HepG2 (cell line): ENCODE data around the gene HOXD9. TPM values are rescaled to one million over a fixed set of nuclear protein-coding genes. Genes with fewer than 3 reads are reported as not detected.

ENCODE experiments used
- ARHGAP35 ChIP-seq: sonication (generic); formaldehyde crosslinking; IDR thresholded peaks from 2 replicates; pipeline ENCODE4 v1.9.0; 2022; ENCODE audit warnings: mild to moderate bottlenecking, inconsistent platforms, moderate library complexity, missing genetic modification reagents, borderline replicate concordance
- ATF4 ChIP-seq, 2 experiments: fragments of 450-650 bp in 1 of 2; sonication (generic) in 1 of 2; formaldehyde crosslinking; IDR thresholded peaks; 2 replicates each; pipeline versions ENCODE4 v1.5.0 to v1.8.0; 2020 to 2022; ENCODE audit warnings: mild to moderate bottlenecking in 1 of 2, missing genetic modification reagents in 1 of 2
- GABPA ChIP-seq, 2 experiments: IDR thresholded peaks; 2 replicates each; pipeline ENCODE4 v1.6.1; 2011 to 2016; ENCODE audit warnings: low read depth in 2 of 2, low read length in 1 of 2, missing biosample characterization in 1 of 2, missing genetic modification characterization in 1 of 2
- GABPB1 ChIP-seq: IDR thresholded peaks from 2 replicates; pipeline ENCODE4 v1.6.1; 2016; ENCODE audit warnings: mild to moderate bottlenecking, missing genetic modification reagents, moderate library complexity, missing compliant biosample characterization
- HOXA9 ChIP-seq: sonication (generic); formaldehyde crosslinking; IDR thresholded peaks from 2 replicates; pipeline ENCODE4 v1.8.1; 2022; ENCODE audit warnings: missing genetic modification reagents, mild to moderate bottlenecking, moderate library complexity, borderline replicate concordance
- JUNB ChIP-seq: sonication (generic); formaldehyde crosslinking; IDR thresholded peaks from 2 replicates; pipeline ENCODE4 v1.8.0; 2022; ENCODE audit warnings: missing genetic modification reagents, mild to moderate bottlenecking, borderline replicate concordance
- LBX2 ChIP-seq: sonication (generic); formaldehyde crosslinking; IDR thresholded peaks from 2 replicates; pipeline ENCODE4 v1.5.0; 2020; ENCODE audit warnings: missing genetic modification reagents, mild to moderate bottlenecking, borderline replicate concordance
- NR2F2 ChIP-seq: IDR thresholded peaks from 2 replicates; pipeline ENCODE4 v1.6.1; 2012; ENCODE audit warnings: low read depth, inconsistent platforms, borderline replicate concordance
- SNRNP70 ChIP-seq: fragments of 200-400 bp; formaldehyde crosslinking; IDR thresholded peaks from 2 replicates; pipeline ENCODE4 v1.6.1; 2017; ENCODE audit warnings: mild to moderate bottlenecking, low read depth, low read length, moderate library complexity
- XRCC5 ChIP-seq: fragments of 200-400 bp; formaldehyde crosslinking; optimal IDR thresholded peaks from 2 replicates; pipeline ENCODE3; 2017; ENCODE audit warnings: mild to moderate bottlenecking, low read length
- ZBTB39 ChIP-seq: sonication (generic); formaldehyde crosslinking; IDR thresholded peaks from 2 replicates; pipeline ENCODE4 v1.5.0; 2020; ENCODE audit warnings: missing genetic modification reagents
- ZNF138 ChIP-seq: sonication (generic); formaldehyde crosslinking; IDR thresholded peaks from 2 replicates; pipeline ENCODE4 v1.5.0; 2020; ENCODE audit warnings: mild to moderate bottlenecking, low read depth, missing genetic modification reagents
- polyA plus RNA-seq, 8 experiments: library from polyadenylated mRNA; depleted of rRNA in 3 of 8; stranded (reverse) in 7 of 8; unstranded in 1 of 8; fragments of >200 nt; fragmentation: Illumina TruSeq in 4 of 8; extraction: Trizol in 4 of 8; gene quantifications; 2 replicates each; pipeline versions ENCODE4 v1.2.1 to v1.2.3, GENCODE V29; 2011 to 2016; ENCODE audit warnings: low read depth in 4 of 8, missing spikeins in 1 of 8, mixed read lengths in 1 of 8; ENCODE audit not compliant: insufficient read depth in 1 of 8
- total RNA-seq, 5 experiments: library from RNA; depleted of rRNA; stranded (reverse); fragments of >200 nt; fragmentation: Illumina TruSeq; extraction: Trizol; gene quantifications; 2 replicates each; pipeline ENCODE4 v1.2.3, GENCODE V29; 2016; ENCODE audit warnings: low read depth in 1 of 5
- TF ChIP-seq, protein P1 (sequence below): sonication (generic); formaldehyde crosslinking; IDR thresholded peaks from 2 replicates; pipeline ENCODE4 v1.5.1; 2020; ENCODE audit warnings: mild to moderate bottlenecking, moderate library complexity, missing genetic modification reagents
- TF ChIP-seq, protein P2 (sequence below): IDR thresholded peaks from 2 replicates; pipeline ENCODE4 v1.6.1; 2016; ENCODE audit warnings: control low read depth
- TF ChIP-seq, protein P3 (sequence below): sonication (generic); formaldehyde crosslinking; IDR thresholded peaks from 2 replicates; pipeline ENCODE4 v1.8.0; 2022; ENCODE audit warnings: mild to moderate bottlenecking, missing genetic modification reagents, moderate library complexity
- TF ChIP-seq, protein P4 (sequence below): sonication (generic); formaldehyde crosslinking; IDR thresholded peaks from 2 replicates; pipeline ENCODE4 v1.5.0; 2020; ENCODE audit warnings: mild to moderate bottlenecking, missing genetic modification reagents, moderate library complexity

Gene HOXD9
- total and polyA plus RNA-seq, 2 of the 13 experiments (the other 11 are each of a cell fraction or from before 2014, with no cell fraction given), result not detected

DNA sequence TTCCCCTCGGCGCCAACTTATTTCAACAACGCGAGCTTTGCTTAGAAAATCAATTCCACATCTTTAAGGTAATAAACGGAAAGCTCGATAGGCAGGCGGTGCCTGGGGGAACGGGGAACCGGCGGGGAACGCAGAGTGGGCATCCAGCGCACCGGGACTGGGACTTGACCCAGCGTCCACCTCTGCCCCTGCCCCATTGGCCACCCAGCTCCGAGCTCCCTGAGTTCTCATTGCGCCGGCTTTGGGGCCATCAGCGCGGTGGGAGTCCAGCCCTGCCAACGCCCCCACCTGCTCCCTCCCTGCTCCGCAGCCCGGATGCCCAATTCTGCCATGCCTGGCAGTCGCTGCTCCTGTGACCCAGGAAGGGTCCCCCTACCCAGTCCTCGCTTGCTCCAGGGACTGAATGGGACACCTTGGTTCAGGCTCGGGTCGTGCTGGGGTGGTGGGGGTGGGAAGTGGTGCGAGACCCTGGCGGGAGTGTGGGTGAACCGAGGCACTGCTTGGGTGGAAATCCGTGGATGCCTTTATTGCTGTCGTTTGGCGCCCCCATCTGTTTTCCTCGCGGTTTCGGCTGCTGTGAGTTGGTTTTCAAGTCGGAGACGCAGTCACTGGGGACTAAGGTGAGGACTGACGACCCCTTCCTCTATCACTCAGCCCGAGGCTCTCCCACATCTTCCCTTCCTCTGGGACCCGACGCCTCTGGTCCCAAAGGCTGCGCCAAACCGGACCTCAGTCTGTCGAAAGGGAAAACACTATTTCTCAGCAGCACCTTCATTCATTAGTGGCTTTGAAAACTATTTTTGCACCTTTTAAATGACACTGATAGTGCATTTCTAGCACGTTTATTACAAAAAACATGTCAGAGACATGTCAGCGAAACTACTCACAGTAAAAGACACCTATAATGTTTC, 36.4 kb upstream of the HOXD9 start (continued):
- TF ChIP-seq, protein P1, sequence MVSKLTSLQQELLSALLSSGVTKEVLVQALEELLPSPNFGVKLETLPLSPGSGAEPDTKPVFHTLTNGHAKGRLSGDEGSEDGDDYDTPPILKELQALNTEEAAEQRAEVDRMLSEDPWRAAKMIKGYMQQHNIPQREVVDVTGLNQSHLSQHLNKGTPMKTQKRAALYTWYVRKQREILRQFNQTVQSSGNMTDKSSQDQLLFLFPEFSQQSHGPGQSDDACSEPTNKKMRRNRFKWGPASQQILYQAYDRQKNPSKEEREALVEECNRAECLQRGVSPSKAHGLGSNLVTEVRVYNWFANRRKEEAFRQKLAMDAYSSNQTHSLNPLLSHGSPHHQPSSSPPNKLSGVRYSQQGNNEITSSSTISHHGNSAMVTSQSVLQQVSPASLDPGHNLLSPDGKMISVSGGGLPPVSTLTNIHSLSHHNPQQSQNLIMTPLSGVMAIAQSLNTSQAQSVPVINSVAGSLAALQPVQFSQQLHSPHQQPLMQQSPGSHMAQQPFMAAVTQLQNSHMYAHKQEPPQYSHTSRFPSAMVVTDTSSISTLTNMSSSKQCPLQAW (CRISPR knock-in tag), result peak; percentile 46; the same call in 1 of the 2 replicates
- TF ChIP-seq GABPB1 (CRISPR knock-in tag), result peak; percentile 14; the same call in 1 of the 2 replicates
- 0 out of 4 replicates have a peak, but pooled peaks of 1 of the 2 experiments have one; percentile 35 for TF ChIP-seq ATF4 (CRISPR knock-in tag; IDR thresholded peaks at IDR 0.05)
- TF ChIP-seq GABPA (IDR thresholded peaks at IDR 0.05; ENCODE audit: low read depth, low read length), result no peak
- TF ChIP-seq GABPA (CRISPR knock-in tag; IDR thresholded peaks at IDR 0.05; ENCODE audit: low read depth), result no peak
- TF ChIP-seq NR2F2, result no peak
- TF ChIP-seq, protein P2, sequence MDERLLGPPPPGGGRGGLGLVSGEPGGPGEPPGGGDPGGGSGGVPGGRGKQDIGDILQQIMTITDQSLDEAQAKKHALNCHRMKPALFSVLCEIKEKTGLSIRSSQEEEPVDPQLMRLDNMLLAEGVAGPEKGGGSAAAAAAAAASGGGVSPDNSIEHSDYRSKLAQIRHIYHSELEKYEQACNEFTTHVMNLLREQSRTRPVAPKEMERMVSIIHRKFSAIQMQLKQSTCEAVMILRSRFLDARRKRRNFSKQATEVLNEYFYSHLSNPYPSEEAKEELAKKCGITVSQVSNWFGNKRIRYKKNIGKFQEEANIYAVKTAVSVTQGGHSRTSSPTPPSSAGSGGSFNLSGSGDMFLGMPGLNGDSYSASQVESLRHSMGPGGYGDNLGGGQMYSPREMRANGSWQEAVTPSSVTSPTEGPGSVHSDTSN (CRISPR knock-in tag), result 0 out of 2 replicates have a peak, but pooled peaks have one; percentile 19
- TF ChIP-seq JUNB (CRISPR knock-in tag), result 0 out of 2 replicates have a peak, but pooled peaks have one; percentile 23
- TF ChIP-seq, protein P3, sequence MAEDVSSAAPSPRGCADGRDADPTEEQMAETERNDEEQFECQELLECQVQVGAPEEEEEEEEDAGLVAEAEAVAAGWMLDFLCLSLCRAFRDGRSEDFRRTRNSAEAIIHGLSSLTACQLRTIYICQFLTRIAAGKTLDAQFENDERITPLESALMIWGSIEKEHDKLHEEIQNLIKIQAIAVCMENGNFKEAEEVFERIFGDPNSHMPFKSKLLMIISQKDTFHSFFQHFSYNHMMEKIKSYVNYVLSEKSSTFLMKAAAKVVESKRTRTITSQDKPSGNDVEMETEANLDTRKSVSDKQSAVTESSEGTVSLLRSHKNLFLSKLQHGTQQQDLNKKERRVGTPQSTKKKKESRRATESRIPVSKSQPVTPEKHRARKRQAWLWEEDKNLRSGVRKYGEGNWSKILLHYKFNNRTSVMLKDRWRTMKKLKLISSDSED (CRISPR knock-in tag), result no peak
- TF ChIP-seq LBX2 (CRISPR knock-in tag), result no peak
- TF ChIP-seq, protein P4, sequence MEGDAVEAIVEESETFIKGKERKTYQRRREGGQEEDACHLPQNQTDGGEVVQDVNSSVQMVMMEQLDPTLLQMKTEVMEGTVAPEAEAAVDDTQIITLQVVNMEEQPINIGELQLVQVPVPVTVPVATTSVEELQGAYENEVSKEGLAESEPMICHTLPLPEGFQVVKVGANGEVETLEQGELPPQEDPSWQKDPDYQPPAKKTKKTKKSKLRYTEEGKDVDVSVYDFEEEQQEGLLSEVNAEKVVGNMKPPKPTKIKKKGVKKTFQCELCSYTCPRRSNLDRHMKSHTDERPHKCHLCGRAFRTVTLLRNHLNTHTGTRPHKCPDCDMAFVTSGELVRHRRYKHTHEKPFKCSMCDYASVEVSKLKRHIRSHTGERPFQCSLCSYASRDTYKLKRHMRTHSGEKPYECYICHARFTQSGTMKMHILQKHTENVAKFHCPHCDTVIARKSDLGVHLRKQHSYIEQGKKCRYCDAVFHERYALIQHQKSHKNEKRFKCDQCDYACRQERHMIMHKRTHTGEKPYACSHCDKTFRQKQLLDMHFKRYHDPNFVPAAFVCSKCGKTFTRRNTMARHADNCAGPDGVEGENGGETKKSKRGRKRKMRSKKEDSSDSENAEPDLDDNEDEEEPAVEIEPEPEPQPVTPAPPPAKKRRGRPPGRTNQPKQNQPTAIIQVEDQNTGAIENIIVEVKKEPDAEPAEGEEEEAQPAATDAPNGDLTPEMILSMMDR (CRISPR knock-in tag), result peak; percentile 95
- TF ChIP-seq HOXA9 (CRISPR knock-in tag), result 0 out of 2 replicates have a peak, but pooled peaks have one; percentile 36
- TF ChIP-seq ZNF138 (CRISPR knock-in tag), result 0 out of 2 replicates have a peak, but pooled peaks have one; percentile 32
- TF ChIP-seq SNRNP70, result no peak
- peak; percentile 70 for TF ChIP-seq XRCC5
- no peak; the same call in 1 of the 2 replicates for TF ChIP-seq ARHGAP35
- no peak for TF ChIP-seq ZBTB39
